HG03108 (cell line): ENCODE data around the gene QKI.
"Not testable (repeated sequence)": the region's sequence is repeated elsewhere in the genome, so short reads cannot be mapped to it uniquely, and the experiment has no call there.

Experiments
- ATAC-seq: cut with Tn5 transposase; IDR thresholded peaks from one replicate; pipeline ENCODE4 v1.9.1; 2021; ENCODE audit warnings: moderate library complexity; ENCODE audit not compliant: unreplicated experiment

Gene QKI

GRCh38 chr6:163413345-163414116, 987 bp upstream of the QKI start:
- peak; percentile 47 for ATAC-seq

- no peak for ATAC-seq
Measured at GRCh38 chr6:163414946-163415619, 565 bp downstream of the QKI start.

- ATAC-seq, result no peak
Measured at GRCh38 chr6:163415620-163416556, 1.4 kb downstream of the QKI start.

GRCh38 chr6:163416557-163417253, 2.2 kb downstream of the QKI start:
- ATAC-seq, result no peak

GRCh38 chr6:163417595-163417994, 3.1 kb downstream of the QKI start:
- no peak for ATAC-seq

DNA sequence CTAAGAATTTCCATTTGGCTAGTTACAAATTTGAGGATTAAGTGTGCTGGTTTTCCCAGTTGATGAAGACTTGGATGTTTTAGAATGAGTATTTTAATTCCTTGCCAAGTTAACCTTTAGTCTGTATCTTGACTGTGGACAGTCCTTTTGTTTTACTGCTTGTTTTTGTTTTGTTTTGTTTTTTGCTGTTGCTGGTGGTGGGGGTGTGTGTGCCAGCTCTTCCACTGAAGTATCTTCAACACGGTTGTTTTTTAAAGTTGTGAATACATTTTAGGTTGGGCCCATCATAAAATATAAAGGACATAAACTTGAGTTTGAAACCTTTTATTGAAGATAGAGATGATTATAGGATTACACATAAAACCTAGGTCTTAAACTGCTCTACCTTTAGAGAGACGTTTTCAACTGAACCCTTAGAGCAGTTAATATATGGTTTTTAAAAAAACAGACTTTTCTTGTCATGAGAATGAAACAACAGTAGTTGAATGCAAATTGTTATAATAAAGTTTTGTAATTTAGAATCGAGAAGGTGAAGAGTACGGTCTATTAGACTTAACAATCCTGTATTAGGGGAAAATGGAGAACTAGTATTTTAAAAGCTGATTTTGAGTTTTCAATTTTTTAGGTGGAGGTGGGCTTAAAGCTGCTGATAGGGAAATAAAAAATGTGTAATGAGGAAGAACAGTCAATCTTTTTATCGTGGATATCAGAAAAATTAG, 4.0 kb downstream of the QKI start:
- no peak for ATAC-seq

DNA sequence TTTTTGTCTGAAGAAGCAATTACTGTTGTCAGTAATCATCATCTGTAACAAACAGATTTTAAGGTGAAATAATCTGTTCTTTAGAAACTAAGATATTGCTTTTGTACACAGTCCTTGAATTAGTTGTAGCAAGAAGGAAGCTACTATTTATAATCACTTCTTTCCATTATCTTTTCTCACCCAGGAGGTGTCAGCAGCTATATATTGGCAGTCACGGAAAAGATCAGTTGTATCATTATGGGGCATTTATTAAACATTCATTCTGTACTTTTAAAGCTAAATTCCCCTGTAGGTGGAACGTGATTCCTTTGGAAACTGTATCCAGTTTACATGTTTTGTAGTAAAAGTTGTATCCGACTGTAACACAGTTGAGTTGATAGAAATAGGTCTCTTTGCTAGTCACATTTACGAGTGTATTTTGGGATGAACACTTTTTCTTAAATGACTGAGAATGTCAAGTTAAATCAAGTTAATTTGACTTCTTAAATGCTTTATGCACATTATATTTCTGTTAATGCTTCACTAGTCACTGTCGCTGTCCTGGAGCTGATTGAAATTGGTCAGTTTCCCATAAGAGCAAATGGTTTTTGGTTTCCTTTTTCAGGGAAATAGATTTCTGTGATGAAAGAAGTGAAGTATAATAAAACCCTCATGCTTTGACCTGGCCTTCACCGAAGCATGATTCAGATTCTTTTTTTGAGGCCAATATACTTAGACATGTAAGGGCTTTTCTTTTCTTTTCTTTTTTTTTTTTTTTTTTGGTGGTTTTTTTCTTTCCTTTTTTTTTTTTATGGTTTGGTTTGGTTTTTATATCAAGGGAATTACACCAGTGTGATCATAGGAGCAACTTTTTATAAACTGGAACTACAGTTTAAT, 5.1 kb downstream of the QKI start:
- ATAC-seq, result no peak

DNA sequence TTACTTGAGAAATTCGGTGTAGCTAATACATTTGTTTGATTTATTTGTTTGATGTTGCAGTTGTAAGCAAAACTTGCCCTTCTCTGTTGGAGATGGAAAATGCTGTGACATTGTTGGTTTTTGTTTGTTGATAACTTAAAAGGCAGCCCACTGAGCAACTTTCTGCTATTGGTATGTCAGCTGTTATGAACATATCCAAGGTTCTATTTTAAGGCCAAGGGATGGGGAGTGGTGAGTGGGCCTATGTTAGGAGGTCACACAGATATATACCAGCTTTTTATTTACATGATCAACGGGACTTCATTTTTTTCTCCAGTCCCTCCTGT, 5.7 kb downstream of the QKI start:
- no peak for ATAC-seq

DNA sequence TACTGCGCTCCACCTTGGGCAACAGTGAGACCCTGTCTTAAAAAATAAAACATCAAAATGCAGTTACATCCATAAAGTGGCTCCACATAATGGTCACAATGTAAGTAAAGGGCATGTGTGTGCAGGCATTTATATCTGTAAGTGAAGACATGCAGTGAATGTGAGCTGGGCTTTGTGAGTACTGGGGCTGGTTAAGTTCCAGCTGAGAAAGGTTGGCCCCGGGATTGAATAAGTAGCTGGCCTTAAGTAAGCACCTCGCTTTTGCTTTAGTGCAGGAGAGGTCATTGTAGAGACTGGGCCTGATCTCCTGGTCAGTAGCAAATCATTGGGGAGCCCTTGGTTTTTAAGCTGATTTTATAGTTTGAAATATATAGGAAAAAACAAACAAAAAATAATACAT, 8.0 kb downstream of the QKI start:
- no peak for ATAC-seq

- no peak for ATAC-seq
Measured at GRCh38 chr6:163423696-163424095, 9.2 kb downstream of the QKI start.

DNA sequence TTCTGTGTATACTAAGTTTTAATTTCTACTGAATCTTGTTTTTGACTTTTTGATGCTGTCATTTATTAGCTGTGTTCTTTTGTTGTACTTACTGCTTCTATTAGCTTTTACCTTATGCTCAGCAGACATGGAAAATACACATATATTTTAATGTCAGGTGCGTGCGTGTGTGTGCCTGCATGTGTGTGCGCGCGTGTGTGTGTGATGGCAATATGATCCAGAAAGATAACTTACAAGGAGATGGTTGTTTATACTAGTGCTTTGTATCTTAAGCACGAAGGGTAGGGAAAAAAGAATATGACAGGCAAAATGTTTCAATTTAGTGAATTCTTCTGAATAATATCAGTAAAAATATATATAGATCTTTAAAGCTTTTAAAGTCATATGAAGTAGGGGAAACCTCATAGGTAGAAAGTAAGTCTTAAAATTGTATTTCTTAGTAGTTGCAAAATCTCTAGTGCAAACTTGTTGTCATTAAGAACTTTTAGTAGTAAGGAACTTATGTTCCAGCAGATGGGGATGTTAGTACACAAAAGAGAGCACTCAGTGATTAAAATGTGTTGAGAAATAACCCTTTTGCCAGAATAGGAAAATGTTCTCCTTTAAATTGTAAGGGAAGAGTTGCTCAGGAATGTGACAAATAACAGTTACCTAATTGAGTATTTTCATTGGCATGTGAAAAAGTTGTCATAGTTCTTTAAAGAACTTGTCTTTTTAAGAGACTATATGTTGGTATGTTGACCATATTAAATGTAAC, 13.2 kb downstream of the QKI start:
- ATAC-seq, result no peak

DNA sequence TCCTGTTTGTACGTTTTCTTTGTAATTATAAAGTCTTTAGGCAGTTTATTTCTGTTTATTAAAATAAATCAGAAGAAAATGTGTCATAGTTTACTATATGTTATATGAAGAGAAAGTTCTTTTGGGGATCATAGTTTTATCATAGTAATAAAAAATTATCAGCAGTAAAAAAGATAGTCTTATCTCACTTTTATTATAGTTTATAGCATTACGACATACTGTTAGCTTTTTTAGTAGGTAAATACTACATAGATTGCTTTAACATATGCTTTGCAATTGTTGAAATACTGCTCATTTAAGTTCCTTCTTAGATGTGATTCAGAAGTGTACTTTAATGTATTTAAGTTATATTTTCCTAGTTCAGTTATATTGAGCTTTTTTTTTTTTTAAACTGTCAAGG, 13.9 kb downstream of the QKI start:
- no peak for ATAC-seq

DNA sequence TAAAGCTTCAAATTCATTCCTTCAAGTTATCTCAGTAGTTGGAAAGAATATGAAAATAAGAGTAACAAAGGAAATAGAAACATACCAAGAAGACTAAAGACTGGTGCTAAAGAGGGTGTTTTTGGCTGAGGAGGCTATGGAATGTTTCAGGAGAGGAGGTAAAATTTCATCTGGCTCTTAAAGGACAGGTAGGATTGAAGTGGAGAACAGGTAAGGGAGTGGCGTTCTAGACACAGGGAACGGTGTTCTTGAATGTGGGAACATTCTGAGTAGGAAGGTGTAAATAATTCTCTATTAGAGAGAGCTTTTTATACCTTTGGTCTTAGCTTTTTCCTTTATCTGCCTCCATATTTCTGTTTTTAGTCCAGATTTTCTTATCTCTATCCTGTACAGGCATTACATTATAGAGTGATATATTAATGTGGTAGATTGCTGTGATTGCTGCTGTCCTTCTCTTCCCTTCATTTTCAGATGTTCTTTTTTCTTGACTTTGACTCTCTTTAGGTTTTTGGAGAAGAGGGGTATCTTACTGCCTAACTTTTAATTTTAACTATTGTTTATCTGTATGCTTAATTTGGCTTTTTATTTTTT, 15.4 kb downstream of the QKI start:
- no peak for ATAC-seq

- ATAC-seq, result no peak
Measured at GRCh38 chr6:163432300-163432699, 17.8 kb downstream of the QKI start.

- not testable (repeated sequence) for ATAC-seq
Measured at GRCh38 chr6:163433486-163433885, 19.0 kb downstream of the QKI start.

DNA sequence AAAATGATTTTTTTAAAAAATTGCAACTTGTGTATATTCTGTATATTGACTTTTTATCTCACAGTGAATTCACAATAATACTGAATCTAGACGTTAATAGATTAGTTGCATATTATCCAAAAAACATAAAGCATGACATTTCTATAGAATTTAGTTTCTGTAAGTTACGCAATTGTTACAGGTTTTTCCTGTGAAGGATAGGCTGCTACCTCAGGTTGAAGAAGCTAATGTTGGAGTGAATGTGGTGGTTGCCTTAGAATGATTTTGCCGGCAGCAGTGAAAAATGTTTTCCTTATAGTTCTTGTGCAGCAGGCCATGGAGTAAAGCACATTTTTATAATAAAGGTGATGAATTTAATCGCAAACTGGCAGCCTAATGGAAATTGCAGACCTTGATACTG, 20.5 kb downstream of the QKI start:
- no peak for ATAC-seq

DNA sequence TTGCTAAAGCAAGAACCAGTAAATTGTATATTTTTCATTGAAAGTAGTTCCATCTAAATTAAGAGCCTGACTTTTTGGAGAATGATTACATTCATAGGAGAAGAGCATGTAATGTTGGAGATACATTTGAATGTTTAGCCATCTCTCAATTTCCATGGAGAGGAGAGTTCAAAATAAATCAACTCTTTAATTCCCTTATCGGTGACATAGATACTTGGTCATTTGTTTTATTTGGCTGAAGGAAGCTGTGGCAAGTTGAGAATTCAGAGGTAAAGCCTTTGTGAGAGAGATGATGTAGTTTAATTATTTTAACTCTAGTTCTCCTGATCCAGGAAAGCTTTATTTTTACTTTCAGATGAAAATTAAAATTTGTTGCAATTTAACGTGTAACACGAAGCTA, 22.3 kb downstream of the QKI start:
- no peak for ATAC-seq

DNA sequence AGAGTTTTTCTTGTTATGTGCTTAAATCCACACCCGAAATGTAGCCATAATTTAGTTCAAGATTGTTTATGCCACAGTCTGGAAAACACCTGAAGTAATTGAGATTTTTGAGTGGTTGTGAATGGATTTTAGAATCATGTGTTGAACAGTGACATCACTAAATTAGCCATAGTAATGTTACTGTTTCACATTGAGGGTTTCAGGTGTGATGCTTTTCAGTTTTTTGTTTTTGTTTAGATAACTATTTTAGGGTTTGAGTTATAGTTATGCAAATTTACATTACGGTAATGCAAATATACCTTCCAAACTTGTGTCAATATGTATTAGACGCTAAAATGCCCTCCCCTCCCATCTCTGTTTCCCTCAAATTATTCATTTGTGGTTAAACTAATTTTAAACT, 22.9 kb downstream of the QKI start:
- ATAC-seq, result no peak
